Measurements from ENCODE around the gene DNAJC22.

DNA sequence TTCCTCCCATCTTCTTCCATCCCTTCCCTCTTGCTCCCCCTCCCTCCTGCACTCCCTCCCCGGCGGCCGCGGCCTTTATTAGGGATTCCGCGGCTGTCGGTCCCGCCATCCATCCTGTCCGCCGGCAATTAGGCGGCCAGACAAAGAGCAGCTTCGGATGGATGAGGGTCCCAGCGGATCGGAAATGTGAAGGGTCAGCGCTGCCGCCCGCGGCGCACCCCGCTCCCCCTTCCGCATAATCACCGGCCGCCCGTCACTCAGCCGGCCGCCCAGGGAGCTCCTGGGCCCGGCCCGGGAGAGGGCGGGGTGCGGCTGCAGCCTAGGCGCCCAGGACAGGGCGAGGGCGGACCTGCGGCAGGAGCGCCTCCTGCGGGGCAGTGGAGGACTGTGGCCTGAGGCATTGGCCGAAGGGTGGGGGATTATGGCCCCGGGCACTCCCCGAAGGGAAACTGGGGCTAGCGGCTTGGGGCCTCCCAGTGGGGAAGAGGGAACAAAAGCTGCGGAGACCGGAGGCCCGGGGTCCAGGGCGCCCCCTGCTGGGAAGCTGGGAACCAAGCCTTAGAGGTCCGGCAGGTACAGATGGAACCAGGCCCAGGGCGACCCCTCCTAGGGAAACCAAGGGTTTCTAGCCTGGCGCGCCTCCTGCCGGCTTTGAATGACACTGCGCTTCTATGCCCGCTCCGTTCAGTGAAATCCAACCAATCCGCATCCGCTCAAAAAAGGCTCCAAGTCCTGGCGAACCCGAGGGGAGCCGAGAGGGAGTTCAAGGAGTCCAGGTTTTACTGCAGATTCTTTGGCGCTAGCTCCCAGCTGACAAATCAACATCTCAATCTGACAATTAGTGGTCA is 4.4 kb upstream of the DNAJC22 start:
- TF ChIP-seq CBFB (CRISPR knock-in tag; IDR thresholded peaks at IDR 0.05; ENCODE audit: low read depth): no peak
- no peak for TF ChIP-seq ZNF121 (CRISPR knock-in tag; IDR thresholded peaks at IDR 0.05)
- 0 out of 2 replicates have a peak, but pooled peaks have one; percentile 55 for TF ChIP-seq TEAD4 (CRISPR knock-in tag; IDR thresholded peaks at IDR 0.05)
- TF ChIP-seq, protein P1, sequence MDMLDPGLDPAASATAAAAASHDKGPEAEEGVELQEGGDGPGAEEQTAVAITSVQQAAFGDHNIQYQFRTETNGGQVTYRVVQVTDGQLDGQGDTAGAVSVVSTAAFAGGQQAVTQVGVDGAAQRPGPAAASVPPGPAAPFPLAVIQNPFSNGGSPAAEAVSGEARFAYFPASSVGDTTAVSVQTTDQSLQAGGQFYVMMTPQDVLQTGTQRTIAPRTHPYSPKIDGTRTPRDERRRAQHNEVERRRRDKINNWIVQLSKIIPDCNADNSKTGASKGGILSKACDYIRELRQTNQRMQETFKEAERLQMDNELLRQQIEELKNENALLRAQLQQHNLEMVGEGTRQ (CRISPR knock-in tag; IDR thresholded peaks at IDR 0.05): no peak
- TF ChIP-seq TCF7 (CRISPR knock-in tag; IDR thresholded peaks at IDR 0.05; ENCODE audit: low read depth): 0 out of 2 replicates have a peak, but pooled peaks have one; percentile 16
- TF ChIP-seq, protein P2, sequence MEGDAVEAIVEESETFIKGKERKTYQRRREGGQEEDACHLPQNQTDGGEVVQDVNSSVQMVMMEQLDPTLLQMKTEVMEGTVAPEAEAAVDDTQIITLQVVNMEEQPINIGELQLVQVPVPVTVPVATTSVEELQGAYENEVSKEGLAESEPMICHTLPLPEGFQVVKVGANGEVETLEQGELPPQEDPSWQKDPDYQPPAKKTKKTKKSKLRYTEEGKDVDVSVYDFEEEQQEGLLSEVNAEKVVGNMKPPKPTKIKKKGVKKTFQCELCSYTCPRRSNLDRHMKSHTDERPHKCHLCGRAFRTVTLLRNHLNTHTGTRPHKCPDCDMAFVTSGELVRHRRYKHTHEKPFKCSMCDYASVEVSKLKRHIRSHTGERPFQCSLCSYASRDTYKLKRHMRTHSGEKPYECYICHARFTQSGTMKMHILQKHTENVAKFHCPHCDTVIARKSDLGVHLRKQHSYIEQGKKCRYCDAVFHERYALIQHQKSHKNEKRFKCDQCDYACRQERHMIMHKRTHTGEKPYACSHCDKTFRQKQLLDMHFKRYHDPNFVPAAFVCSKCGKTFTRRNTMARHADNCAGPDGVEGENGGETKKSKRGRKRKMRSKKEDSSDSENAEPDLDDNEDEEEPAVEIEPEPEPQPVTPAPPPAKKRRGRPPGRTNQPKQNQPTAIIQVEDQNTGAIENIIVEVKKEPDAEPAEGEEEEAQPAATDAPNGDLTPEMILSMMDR (IDR thresholded peaks at IDR 0.05): peak; percentile 92
- TF ChIP-seq, protein P3, sequence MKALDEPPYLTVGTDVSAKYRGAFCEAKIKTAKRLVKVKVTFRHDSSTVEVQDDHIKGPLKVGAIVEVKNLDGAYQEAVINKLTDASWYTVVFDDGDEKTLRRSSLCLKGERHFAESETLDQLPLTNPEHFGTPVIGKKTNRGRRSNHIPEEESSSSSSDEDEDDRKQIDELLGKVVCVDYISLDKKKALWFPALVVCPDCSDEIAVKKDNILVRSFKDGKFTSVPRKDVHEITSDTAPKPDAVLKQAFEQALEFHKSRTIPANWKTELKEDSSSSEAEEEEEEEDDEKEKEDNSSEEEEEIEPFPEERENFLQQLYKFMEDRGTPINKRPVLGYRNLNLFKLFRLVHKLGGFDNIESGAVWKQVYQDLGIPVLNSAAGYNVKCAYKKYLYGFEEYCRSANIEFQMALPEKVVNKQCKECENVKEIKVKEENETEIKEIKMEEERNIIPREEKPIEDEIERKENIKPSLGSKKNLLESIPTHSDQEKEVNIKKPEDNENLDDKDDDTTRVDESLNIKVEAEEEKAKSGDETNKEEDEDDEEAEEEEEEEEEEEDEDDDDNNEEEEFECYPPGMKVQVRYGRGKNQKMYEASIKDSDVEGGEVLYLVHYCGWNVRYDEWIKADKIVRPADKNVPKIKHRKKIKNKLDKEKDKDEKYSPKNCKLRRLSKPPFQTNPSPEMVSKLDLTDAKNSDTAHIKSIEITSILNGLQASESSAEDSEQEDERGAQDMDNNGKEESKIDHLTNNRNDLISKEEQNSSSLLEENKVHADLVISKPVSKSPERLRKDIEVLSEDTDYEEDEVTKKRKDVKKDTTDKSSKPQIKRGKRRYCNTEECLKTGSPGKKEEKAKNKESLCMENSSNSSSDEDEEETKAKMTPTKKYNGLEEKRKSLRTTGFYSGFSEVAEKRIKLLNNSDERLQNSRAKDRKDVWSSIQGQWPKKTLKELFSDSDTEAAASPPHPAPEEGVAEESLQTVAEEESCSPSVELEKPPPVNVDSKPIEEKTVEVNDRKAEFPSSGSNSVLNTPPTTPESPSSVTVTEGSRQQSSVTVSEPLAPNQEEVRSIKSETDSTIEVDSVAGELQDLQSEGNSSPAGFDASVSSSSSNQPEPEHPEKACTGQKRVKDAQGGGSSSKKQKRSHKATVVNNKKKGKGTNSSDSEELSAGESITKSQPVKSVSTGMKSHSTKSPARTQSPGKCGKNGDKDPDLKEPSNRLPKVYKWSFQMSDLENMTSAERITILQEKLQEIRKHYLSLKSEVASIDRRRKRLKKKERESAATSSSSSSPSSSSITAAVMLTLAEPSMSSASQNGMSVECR (CRISPR knock-in tag; IDR thresholded peaks at IDR 0.05; ENCODE audit: borderline replicate concordance): 0 out of 2 replicates have a peak, but pooled peaks have one; percentile 24
- no peak for TF ChIP-seq JUN (CRISPR knock-in tag; IDR thresholded peaks at IDR 0.05)
- TF ChIP-seq, protein P4, sequence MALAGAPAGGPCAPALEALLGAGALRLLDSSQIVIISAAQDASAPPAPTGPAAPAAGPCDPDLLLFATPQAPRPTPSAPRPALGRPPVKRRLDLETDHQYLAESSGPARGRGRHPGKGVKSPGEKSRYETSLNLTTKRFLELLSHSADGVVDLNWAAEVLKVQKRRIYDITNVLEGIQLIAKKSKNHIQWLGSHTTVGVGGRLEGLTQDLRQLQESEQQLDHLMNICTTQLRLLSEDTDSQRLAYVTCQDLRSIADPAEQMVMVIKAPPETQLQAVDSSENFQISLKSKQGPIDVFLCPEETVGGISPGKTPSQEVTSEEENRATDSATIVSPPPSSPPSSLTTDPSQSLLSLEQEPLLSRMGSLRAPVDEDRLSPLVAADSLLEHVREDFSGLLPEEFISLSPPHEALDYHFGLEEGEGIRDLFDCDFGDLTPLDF (CRISPR knock-in tag; IDR thresholded peaks at IDR 0.05): no peak
- TF ChIP-seq, protein P5, sequence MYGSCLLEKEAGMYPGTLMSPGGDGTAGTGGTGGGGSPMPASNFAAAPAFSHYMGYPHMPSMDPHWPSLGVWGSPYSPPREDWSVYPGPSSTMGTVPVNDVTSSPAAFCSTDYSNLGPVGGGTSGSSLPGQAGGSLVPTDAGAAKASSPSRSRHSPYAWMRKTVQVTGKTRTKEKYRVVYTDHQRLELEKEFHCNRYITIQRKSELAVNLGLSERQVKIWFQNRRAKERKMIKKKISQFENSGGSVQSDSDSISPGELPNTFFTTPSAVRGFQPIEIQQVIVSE (CRISPR knock-in tag; IDR thresholded peaks at IDR 0.05; ENCODE audit: borderline replicate concordance): no peak

All from WTC11 (cell line).